Transverse colon (tissue), 3 donors: ENCODE results near the gene MKNK1.

Source experiments
- EP300 ChIP-seq: sonication (generic); formaldehyde crosslinking; IDR thresholded peaks from one replicate; pipeline ENCODE4 v1.6.1; 2017; ENCODE audit warnings: antibody characterized with exemption, low read depth
- TF ChIP-seq, protein P1 (sequence below), 5 experiments: fragments of 200-600 bp in 3 of 5; fragments of 450-650 bp in 2 of 5; sonication (generic) in 3 of 5; IDR thresholded peaks; 1 replicate in 2 of 5; 2 replicates in 3 of 5; pipeline ENCODE4 v1.5.1; 2016 to 2017; ENCODE audit warnings: antibody characterized with exemption in 5 of 5, inconsistent platforms in 3 of 5, mild to moderate bottlenecking in 2 of 5, moderate library complexity in 1 of 5

DNA sequence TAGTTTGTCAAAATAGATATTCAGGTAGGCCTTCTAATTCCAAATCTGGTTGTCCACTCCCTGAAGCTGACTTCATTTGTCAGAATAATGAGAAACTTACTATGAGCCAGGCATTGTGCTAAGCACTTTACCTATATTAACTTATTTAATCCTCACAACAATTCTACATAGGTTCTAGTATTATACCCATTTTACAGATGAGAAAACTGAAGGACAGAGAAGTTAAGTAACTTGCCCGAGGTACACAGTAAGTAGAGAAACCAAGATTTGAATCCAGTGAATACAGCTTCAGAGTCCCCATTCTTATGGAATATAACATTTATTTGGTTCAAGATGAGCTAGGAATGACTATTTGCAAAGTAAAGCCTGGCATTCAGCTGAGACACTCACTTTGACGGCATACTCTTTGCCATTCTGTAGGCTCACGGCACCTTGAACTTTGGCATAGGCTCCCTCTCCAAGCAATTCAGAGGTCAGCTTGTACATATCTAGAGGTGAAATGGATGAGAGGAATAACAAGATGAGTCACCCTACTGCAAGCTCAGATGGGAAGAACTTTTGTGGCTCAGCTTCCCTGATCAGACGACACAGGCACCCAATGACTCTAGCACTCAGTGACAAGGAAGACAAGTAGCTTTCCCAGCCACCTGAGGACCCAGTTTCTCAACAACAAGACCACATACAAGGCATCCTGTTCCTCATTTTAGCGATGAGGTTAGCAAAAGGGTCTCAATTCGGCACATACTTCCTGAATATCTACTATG is 23.7 kb downstream of the MKNK1 start:
- TF ChIP-seq, protein P1, sequence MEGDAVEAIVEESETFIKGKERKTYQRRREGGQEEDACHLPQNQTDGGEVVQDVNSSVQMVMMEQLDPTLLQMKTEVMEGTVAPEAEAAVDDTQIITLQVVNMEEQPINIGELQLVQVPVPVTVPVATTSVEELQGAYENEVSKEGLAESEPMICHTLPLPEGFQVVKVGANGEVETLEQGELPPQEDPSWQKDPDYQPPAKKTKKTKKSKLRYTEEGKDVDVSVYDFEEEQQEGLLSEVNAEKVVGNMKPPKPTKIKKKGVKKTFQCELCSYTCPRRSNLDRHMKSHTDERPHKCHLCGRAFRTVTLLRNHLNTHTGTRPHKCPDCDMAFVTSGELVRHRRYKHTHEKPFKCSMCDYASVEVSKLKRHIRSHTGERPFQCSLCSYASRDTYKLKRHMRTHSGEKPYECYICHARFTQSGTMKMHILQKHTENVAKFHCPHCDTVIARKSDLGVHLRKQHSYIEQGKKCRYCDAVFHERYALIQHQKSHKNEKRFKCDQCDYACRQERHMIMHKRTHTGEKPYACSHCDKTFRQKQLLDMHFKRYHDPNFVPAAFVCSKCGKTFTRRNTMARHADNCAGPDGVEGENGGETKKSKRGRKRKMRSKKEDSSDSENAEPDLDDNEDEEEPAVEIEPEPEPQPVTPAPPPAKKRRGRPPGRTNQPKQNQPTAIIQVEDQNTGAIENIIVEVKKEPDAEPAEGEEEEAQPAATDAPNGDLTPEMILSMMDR (IDR thresholded peaks at IDR 0.05) = no peak
- no peak for TF ChIP-seq EP300
